ENCODE results near the gene STX2.
A peak's percentile ranks its signal among the peaks of the same experiment; 100 is the strongest.

The STX2 gene

DNA sequence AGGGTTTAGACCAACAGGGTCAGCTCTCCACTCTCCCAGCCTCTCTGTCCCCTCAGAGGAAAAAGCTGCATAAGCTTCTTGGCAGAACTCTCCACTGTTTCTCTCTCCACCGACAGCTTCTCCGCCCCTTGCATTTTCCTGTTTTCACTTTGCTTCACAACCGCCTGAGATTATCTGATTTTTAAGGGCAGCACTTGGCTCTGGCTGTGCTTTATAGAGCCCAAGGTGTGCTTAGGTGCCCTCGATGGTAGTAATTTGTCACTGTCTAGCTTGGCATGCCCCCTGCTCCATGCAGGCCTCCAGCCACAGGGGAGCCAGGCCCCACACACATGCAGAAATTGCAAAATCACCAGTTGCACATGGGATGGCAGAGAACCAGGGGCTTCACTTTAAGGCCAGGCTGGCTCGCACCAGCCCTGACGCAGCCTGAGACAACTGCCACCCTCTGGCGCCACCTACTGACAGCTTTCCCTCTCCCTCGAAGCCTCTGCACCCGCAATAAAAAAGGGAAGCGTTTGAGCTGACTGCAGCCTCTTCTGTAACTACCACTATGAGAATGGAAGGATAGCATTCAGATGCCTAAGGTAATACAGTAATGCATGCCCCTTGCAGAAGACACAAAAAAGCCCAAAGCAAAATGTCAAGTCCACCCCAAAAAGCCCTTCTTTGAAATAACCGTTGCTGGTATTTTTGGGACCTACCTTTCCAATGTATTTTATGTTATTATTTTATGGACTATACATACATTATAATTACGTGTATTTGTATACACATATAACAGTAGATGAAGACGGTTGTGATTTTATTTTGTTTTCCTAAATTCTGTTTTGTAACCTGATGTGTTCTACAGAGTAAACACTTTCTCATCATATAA lies 90.9 kb downstream of the STX2 start:
- Histone ChIP-seq H3K79me2 (ENCODE audit: insufficient read depth, low read length) (no peaks in the 10 kb centered on the region), H4K20me1 (ENCODE audit: insufficient read depth, low read length, poor library complexity, severe bottlenecking) (no peaks in the 10 kb centered on the region), H3K27me3 (ENCODE audit: insufficient read depth, low read length, poor library complexity, severe bottlenecking) (no peaks in the 10 kb centered on the region), H3K4me1 (ENCODE audit: insufficient read depth, low read length, poor library complexity, severe bottlenecking) (no peaks in the 10 kb centered on the region), H3K9me3 (ENCODE audit: insufficient read depth, low read depth, low read length) (no peaks in the 10 kb centered on the region), H3K9me2 (replicated peaks; ENCODE audit: low read depth, low read length) (no peaks in the 10 kb centered on the region), H3F3A (ENCODE audit: low read depth) (no peaks in the 10 kb centered on the region), H3K4me3 (ENCODE audit: low read length, poor library complexity, severe bottlenecking) (no peak overlapping the region), H3K36me3 (ENCODE audit: insufficient read depth, low read length) (no peaks in the 10 kb centered on the region), H3K4me2 (ENCODE audit: low read depth, low read length, poor library complexity, severe bottlenecking) (no peak overlapping the region), H2AFZ (ENCODE audit: low read length) (peak overlapping the region; percentile 73), H3K9ac (ENCODE audit: low read depth, low read length, poor library complexity, severe bottlenecking) (no peak overlapping the region)
- TF ChIP-seq, protein P1, sequence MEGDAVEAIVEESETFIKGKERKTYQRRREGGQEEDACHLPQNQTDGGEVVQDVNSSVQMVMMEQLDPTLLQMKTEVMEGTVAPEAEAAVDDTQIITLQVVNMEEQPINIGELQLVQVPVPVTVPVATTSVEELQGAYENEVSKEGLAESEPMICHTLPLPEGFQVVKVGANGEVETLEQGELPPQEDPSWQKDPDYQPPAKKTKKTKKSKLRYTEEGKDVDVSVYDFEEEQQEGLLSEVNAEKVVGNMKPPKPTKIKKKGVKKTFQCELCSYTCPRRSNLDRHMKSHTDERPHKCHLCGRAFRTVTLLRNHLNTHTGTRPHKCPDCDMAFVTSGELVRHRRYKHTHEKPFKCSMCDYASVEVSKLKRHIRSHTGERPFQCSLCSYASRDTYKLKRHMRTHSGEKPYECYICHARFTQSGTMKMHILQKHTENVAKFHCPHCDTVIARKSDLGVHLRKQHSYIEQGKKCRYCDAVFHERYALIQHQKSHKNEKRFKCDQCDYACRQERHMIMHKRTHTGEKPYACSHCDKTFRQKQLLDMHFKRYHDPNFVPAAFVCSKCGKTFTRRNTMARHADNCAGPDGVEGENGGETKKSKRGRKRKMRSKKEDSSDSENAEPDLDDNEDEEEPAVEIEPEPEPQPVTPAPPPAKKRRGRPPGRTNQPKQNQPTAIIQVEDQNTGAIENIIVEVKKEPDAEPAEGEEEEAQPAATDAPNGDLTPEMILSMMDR (conservative IDR thresholded peaks at IDR 0.05; ENCODE audit: low read length): peak; percentile 83
- no peak for TF ChIP-seq EZH2phosphoT487 (IDR thresholded peaks at IDR 0.05; ENCODE audit: borderline replicate concordance)

- Histone ChIP-seq H4K20me1 (ENCODE audit: insufficient read depth, low read length, poor library complexity, severe bottlenecking) (no peaks in the 10 kb centered on the region), H3K36me3 (ENCODE audit: insufficient read depth, low read length) (no peaks in the 10 kb centered on the region), H3K9me3 (ENCODE audit: insufficient read depth, low read depth, low read length) (no peaks in the 10 kb centered on the region), H3K9me2 (replicated peaks; ENCODE audit: low read depth, low read length) (no peaks in the 10 kb centered on the region), H3K9ac (ENCODE audit: low read depth, low read length, poor library complexity, severe bottlenecking) (no peak overlapping the region), H3K27me3 (ENCODE audit: insufficient read depth, low read length, poor library complexity, severe bottlenecking) (no peaks in the 10 kb centered on the region), H3K79me2 (ENCODE audit: insufficient read depth, low read length) (no peaks in the 10 kb centered on the region), H3F3A (ENCODE audit: low read depth) (no peaks in the 10 kb centered on the region), H2AFZ (ENCODE audit: low read length) (no peak overlapping the region), H3K4me1 (ENCODE audit: insufficient read depth, low read length, poor library complexity, severe bottlenecking) (no peaks in the 10 kb centered on the region), H3K4me2 (ENCODE audit: low read depth, low read length, poor library complexity, severe bottlenecking) (no peak overlapping the region), H3K4me3 (ENCODE audit: low read length, poor library complexity, severe bottlenecking) (no peak overlapping the region)
- TF ChIP-seq, protein P1 (conservative IDR thresholded peaks at IDR 0.05; ENCODE audit: low read length): no peak
- TF ChIP-seq EZH2phosphoT487 (IDR thresholded peaks at IDR 0.05; ENCODE audit: borderline replicate concordance): no peak
These were observed 92.5 kb downstream of the STX2 start for GRCh38 chr12:130746546-130746945.

- Histone ChIP-seq H3K36me3 (ENCODE audit: insufficient read depth, low read length) (no peaks in the 10 kb centered on the region), H3K9me3 (ENCODE audit: insufficient read depth, low read depth, low read length) (no peaks in the 10 kb centered on the region), H3K27me3 (ENCODE audit: insufficient read depth, low read length, poor library complexity, severe bottlenecking) (no peaks in the 10 kb centered on the region), H3K4me1 (ENCODE audit: insufficient read depth, low read length, poor library complexity, severe bottlenecking) (no peaks in the 10 kb centered on the region), H3K9me2 (replicated peaks; ENCODE audit: low read depth, low read length) (no peaks in the 10 kb centered on the region), H4K20me1 (ENCODE audit: insufficient read depth, low read length, poor library complexity, severe bottlenecking) (no peaks in the 10 kb centered on the region), H3K79me2 (ENCODE audit: insufficient read depth, low read length) (no peaks in the 10 kb centered on the region), H3F3A (ENCODE audit: low read depth) (no peaks in the 10 kb centered on the region), H2AFZ (ENCODE audit: low read length) (no peak overlapping the region), H3K4me3 (ENCODE audit: low read length, poor library complexity, severe bottlenecking) (no peak overlapping the region), H3K9ac (ENCODE audit: low read depth, low read length, poor library complexity, severe bottlenecking) (no peak overlapping the region), H3K4me2 (ENCODE audit: low read depth, low read length, poor library complexity, severe bottlenecking) (no peak overlapping the region)
- TF ChIP-seq, protein P1 (conservative IDR thresholded peaks at IDR 0.05; ENCODE audit: low read length): no peak
- no peak for TF ChIP-seq EZH2phosphoT487 (IDR thresholded peaks at IDR 0.05; ENCODE audit: borderline replicate concordance)
These were observed 93.1 kb downstream of the STX2 start for GRCh38 chr12:130745921-130746320.

Measured in Loucy (cell line).